SU-DHL-6 (cell line): ENCODE measurements around the gene MKS1.

ENCODE experiments used
- H2AFZ ChIP-seq: fragments of 200-600 bp; sonication (generic); 2 replicates; pipeline ENCODE4 v1.6.1; 2014; ENCODE audit warnings: low read depth, mild to moderate bottlenecking, moderate library complexity, mixed read lengths, antibody characterized with exemption, low read length; ENCODE audit not compliant: severe bottlenecking
- H3F3A ChIP-seq: fragments of 200-600 bp; shearing (Covaris generic); 2 replicates; pipeline ENCODE4 v1.6.0; 2016; ENCODE audit warnings: antibody characterized with exemption, mild to moderate bottlenecking; ENCODE audit not compliant: insufficient read depth
- H3K27ac ChIP-seq: fragments of 200-600 bp; sonication (generic); 2 replicates; pipeline ENCODE4 v1.5.1; 2016; ENCODE audit warnings: low read depth, mild to moderate bottlenecking, low read length, moderate library complexity, mixed read lengths
- H3K27me3 ChIP-seq: fragments of 200-600 bp; sonication (generic), shearing (Covaris generic); 2 replicates; pipeline ENCODE4 v1.6.0; 2014; ENCODE audit warnings: mild to moderate bottlenecking, low read length
- H3K36me3 ChIP-seq: fragments of 200-600 bp; sonication (generic); 2 replicates; pipeline ENCODE4 v1.6.1; 2014; ENCODE audit warnings: mild to moderate bottlenecking, low read length, mixed read lengths
- H3K4me2 ChIP-seq: fragments of 300-600, 200-600 bp; shearing (Covaris generic), sonication (generic); 2 replicates; pipeline ENCODE4 v1.6.0; 2014; ENCODE audit warnings: low read length, low read depth, mild to moderate bottlenecking; ENCODE audit not compliant: poor library complexity, severe bottlenecking
- H3K4me3 ChIP-seq: fragments of 200-600 bp; sonication (generic); 2 replicates; pipeline ENCODE4 v1.5.1; 2014; ENCODE audit warnings: antibody characterized with exemption, low read length, mild to moderate bottlenecking, mixed read lengths; ENCODE audit not compliant: insufficient read depth, poor library complexity, severe bottlenecking
- H3K79me2 ChIP-seq: fragments of 200-600 bp; sonication (generic); 2 replicates; pipeline ENCODE4 v1.6.1; 2014; ENCODE audit warnings: mild to moderate bottlenecking, low read length, moderate library complexity; ENCODE audit not compliant: insufficient read depth
- H3K9ac ChIP-seq: fragments of 200-600 bp; sonication (generic); 2 replicates; pipeline ENCODE4 v1.7.0; 2014; ENCODE audit warnings: mild to moderate bottlenecking, low read length
- H3K9me2 ChIP-seq: fragments of 200-600 bp; sonication (generic); replicated peaks from 2 replicates; pipeline ENCODE4 v1.6.1; 2014; ENCODE audit warnings: low read length; ENCODE audit not compliant: insufficient read depth
- H3K9me3 ChIP-seq: fragments of 200-600 bp; sonication (generic); 2 replicates; pipeline ENCODE4 v1.6.1; 2014; ENCODE audit warnings: low read length, mixed read lengths; ENCODE audit not compliant: insufficient read depth
- H4K20me1 ChIP-seq: fragments of 200-600 bp; sonication (generic); 2 replicates; pipeline ENCODE4 v1.6.1; 2014; ENCODE audit warnings: low read depth, mild to moderate bottlenecking, antibody characterized with exemption, low read length, moderate library complexity, mixed read lengths
- CTCF ChIP-seq: fragments of 200-600 bp; sonication (generic); IDR thresholded peaks from one replicate; pipeline ENCODE4 v1.5.1; 2017; ENCODE audit warnings: antibody characterized with exemption, mild to moderate bottlenecking, low read length, moderate library complexity; ENCODE audit not compliant: insufficient read depth, poor library complexity, severe bottlenecking
- EZH2phosphoT487 ChIP-seq: fragments of 200-600 bp; sonication (generic), shearing (Covaris generic); conservative IDR thresholded peaks from 2 replicates; pipeline ENCODE4 v1.6.1; 2018; ENCODE audit warnings: mild to moderate bottlenecking, antibody characterized with exemption, low read length, moderate library complexity, mixed read lengths

Gene MKS1

DNA sequence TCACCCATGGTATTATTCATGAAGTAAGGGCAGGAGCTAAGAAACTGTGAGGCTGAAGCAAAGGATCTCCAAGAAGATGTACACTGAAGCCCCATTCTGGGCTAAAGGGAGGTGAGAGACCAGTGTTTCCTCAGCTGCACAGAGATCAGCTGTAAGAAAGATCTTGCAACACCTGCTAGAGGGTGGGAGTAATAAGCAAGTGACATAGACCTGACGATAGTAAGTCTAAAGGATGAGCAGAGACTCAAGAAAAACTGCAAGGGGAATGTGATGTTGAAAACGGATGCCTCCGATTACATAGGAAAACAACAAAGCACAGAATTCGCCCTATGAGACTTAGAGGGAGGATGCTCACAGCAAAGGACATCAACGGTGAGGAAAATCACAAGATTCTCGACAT lies 52.4 kb downstream of the MKS1 start, which contains the start of gene OR4D2:
TSS of gene OR4D2 (plus strand) at position 301 of the 400 bp plus-strand sequence. CDS start 2,674 bp downstream, outside the sequence.
- Histone ChIP-seq H3K36me3 (no peaks in the 10 kb centered on the region), H3K4me3 (no peak within 1 kb of the TSS), H2AFZ (no peak within 1 kb of the TSS), H3F3A (no peaks in the 10 kb centered on the region), H3K9ac (no peak within 1 kb of the TSS), H3K79me2 (no peaks in the 10 kb centered on the region), H4K20me1 (no peaks in the 10 kb centered on the region), H3K9me3 (no peaks in the 10 kb centered on the region), H3K9me2 (no peaks in the 10 kb centered on the region), H3K4me2 (no peak within 1 kb of the TSS), H3K27me3 (no peaks in the 10 kb centered on the region), H3K27ac (no peak within 1 kb of the TSS)
- no peak for TF ChIP-seq CTCF
- TF ChIP-seq EZH2phosphoT487: no peak

- Histone ChIP-seq H3K27me3 (no peaks in the 10 kb centered on the region), H3K9me2 (no peaks in the 10 kb centered on the region)
These were observed 53.1 kb downstream of the MKS1 start for GRCh38 chr17:58165981-58166380.

GRCh38 chr17:58161566-58161965 lies 57.5 kb downstream of the MKS1 start:
- no peaks in the 10 kb centered on the region for H4K20me1 ChIP-seq
- no peaks in the 10 kb centered on the region for H3K36me3 ChIP-seq
- H3K27me3 ChIP-seq: no peaks in the 10 kb centered on the region
- H3K9ac ChIP-seq: no peak overlapping the region
- no peaks in the 10 kb centered on the region for H3K9me2 ChIP-seq
- H3K79me2 ChIP-seq: no peaks in the 10 kb centered on the region
- H3K27ac ChIP-seq: no peak overlapping the region
- H3K4me3 ChIP-seq: no peak overlapping the region
- H3K9me3 ChIP-seq: no peaks in the 10 kb centered on the region
- no peak overlapping the region for H2AFZ ChIP-seq
- no peaks in the 10 kb centered on the region for H3F3A ChIP-seq
- H3K4me2 ChIP-seq: no peak overlapping the region
- no peak for TF ChIP-seq EZH2phosphoT487
- no peak for TF ChIP-seq CTCF

More at GRCh38 chr17:58165981-58166380, 53.1 kb downstream of the MKS1 start:
- Histone ChIP-seq H3K4me3 (no peak overlapping the region), H3F3A (no peaks in the 10 kb centered on the region), H2AFZ (no peak overlapping the region), H3K9me3 (no peaks in the 10 kb centered on the region), H3K9ac (no peak overlapping the region), H4K20me1 (no peaks in the 10 kb centered on the region), H3K79me2 (no peaks in the 10 kb centered on the region), H3K4me2 (no peak overlapping the region), H3K27ac (no peak overlapping the region), H3K36me3 (no peaks in the 10 kb centered on the region)
- TF ChIP-seq EZH2phosphoT487 (no peak), CTCF (no peak)
